Measurements from ENCODE around the gene RERE. TPM values are rescaled to one million over a fixed set of nuclear protein-coding genes. Genes with fewer than 3 reads are reported as not detected.

Gene RERE
- total and polyA plus RNA-seq, 2 experiments from 2014 or later, result 148 to 170 TPM

- no peak overlapping the region for H3K4me3 Mint-ChIP-seq
- Histone ChIP-seq H3K27me3 (ENCODE audit: insufficient read depth) (no peaks in the 10 kb centered on the region), H3K36me3 (ENCODE audit: insufficient read depth) (no peaks in the 10 kb centered on the region), H3K4me3 (no peak overlapping the region), H2AFZ (no peak overlapping the region), H3K27ac (ENCODE audit: low read depth) (no peak overlapping the region), H3K4me2 (no peak overlapping the region), H3F3A (replicated peaks; ENCODE audit: low read depth) (no peaks in the 10 kb centered on the region), H3K79me2 (replicated peaks; ENCODE audit: insufficient read depth) (peaks cover 58% of the 10 kb centered on the region), H3K9me2 (ENCODE audit: insufficient read depth) (no peaks in the 10 kb centered on the region), H4K20me1 (replicated peaks; ENCODE audit: insufficient read depth) (peaks cover 12% of the 10 kb centered on the region; the same call in 1 of the 2 replicates), H3K4me1 (ENCODE audit: insufficient read depth) (peaks cover 23% of the 10 kb centered on the region)
- no peak for DNase-seq (ENCODE audit: low spot score)
- H3K27ac Mint-ChIP-seq, result no peak overlapping the region
- peaks cover 20% of the 10 kb centered on the region; the same call in 2 of the 3 replicates for H3K36me3 Mint-ChIP-seq (ENCODE audit: low read depth)
- TF ChIP-seq ZNF114 (CRISPR knock-in tag; IDR thresholded peaks at IDR 0.05), result no peak
- TF ChIP-seq, protein P1, sequence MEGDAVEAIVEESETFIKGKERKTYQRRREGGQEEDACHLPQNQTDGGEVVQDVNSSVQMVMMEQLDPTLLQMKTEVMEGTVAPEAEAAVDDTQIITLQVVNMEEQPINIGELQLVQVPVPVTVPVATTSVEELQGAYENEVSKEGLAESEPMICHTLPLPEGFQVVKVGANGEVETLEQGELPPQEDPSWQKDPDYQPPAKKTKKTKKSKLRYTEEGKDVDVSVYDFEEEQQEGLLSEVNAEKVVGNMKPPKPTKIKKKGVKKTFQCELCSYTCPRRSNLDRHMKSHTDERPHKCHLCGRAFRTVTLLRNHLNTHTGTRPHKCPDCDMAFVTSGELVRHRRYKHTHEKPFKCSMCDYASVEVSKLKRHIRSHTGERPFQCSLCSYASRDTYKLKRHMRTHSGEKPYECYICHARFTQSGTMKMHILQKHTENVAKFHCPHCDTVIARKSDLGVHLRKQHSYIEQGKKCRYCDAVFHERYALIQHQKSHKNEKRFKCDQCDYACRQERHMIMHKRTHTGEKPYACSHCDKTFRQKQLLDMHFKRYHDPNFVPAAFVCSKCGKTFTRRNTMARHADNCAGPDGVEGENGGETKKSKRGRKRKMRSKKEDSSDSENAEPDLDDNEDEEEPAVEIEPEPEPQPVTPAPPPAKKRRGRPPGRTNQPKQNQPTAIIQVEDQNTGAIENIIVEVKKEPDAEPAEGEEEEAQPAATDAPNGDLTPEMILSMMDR (conservative IDR thresholded peaks at IDR 0.05; ENCODE audit: low read depth in 2 of 2), result no peak
- no peak for TF ChIP-seq CREB1 (CRISPR knock-in tag; IDR thresholded peaks at IDR 0.05; ENCODE audit: low read depth)
- no peak for TF ChIP-seq EZH2phosphoT487 (IDR thresholded peaks at IDR 0.05; ENCODE audit: unreplicated experiment)
- TF ChIP-seq, protein P2, sequence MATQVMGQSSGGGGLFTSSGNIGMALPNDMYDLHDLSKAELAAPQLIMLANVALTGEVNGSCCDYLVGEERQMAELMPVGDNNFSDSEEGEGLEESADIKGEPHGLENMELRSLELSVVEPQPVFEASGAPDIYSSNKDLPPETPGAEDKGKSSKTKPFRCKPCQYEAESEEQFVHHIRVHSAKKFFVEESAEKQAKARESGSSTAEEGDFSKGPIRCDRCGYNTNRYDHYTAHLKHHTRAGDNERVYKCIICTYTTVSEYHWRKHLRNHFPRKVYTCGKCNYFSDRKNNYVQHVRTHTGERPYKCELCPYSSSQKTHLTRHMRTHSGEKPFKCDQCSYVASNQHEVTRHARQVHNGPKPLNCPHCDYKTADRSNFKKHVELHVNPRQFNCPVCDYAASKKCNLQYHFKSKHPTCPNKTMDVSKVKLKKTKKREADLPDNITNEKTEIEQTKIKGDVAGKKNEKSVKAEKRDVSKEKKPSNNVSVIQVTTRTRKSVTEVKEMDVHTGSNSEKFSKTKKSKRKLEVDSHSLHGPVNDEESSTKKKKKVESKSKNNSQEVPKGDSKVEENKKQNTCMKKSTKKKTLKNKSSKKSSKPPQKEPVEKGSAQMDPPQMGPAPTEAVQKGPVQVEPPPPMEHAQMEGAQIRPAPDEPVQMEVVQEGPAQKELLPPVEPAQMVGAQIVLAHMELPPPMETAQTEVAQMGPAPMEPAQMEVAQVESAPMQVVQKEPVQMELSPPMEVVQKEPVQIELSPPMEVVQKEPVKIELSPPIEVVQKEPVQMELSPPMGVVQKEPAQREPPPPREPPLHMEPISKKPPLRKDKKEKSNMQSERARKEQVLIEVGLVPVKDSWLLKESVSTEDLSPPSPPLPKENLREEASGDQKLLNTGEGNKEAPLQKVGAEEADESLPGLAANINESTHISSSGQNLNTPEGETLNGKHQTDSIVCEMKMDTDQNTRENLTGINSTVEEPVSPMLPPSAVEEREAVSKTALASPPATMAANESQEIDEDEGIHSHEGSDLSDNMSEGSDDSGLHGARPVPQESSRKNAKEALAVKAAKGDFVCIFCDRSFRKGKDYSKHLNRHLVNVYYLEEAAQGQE (IDR thresholded peaks at IDR 0.05; ENCODE audit: unreplicated experiment), result no peak
- no peak for TF ChIP-seq POLR2AphosphoS5 (IDR thresholded peaks at IDR 0.05; ENCODE audit: low read depth)
- TF ChIP-seq ETS1 (IDR thresholded peaks at IDR 0.05), result no peak
- TF ChIP-seq NANOG (IDR thresholded peaks at IDR 0.05; ENCODE audit: borderline replicate concordance), result no peak
- no peak for TF ChIP-seq STAT1 (IDR thresholded peaks at IDR 0.05; ENCODE audit: unreplicated experiment)
- no peak for TF ChIP-seq ZNF331 (CRISPR knock-in tag; IDR thresholded peaks at IDR 0.05; ENCODE audit: low read depth)
- TF ChIP-seq EZH2 (IDR thresholded peaks at IDR 0.05; ENCODE audit: low read depth, unreplicated experiment), result no peak
- no peak for TF ChIP-seq ZNF462 (CRISPR knock-in tag; IDR thresholded peaks at IDR 0.05)
- TF ChIP-seq JUNB (IDR thresholded peaks at IDR 0.05; ENCODE audit: unreplicated experiment), result no peak
- H3K9me3 Mint-ChIP-seq, result no peaks in the 10 kb centered on the region
- H3K27me3 Mint-ChIP-seq (ENCODE audit: insufficient read depth, low read depth, poor library complexity), result peaks cover 4% of the 10 kb centered on the region
- no peak for ATAC-seq
- H3K4me1 Mint-ChIP-seq, result peaks cover 18% of the 10 kb centered on the region
These were observed 331.4 kb downstream of the RERE start for GRCh38 chr1:8486047-8486446.
